HG02610 (cell line): ENCODE data around the gene ZPLD1.

Experiments used
- ATAC-seq: cut with Tn5 transposase; IDR thresholded peaks from one replicate; pipeline ENCODE4 v1.9.1; 2021; ENCODE audit warnings: mild to moderate bottlenecking, moderate library complexity; ENCODE audit not compliant: unreplicated experiment

ZPLD1 gene

DNA sequence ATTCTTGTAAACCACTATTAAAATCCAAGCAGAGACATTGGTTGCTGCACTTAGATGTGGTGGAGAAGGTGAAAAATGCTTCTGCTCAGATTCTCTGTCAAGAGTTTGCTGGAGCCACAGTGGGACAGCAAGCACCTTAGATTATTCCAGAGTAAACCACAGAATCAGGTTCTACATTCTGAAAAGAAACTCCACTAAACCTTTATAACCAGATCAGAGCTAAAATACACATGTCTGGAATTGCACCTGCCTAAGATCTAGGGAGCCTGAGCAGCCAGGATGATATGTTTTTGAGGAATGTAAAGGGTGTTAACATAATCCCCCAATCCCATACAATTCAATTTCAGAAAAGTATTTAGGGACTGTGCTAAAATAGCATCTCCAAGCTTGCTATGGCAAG, at the start of gene ZPLD1:
Gene ZPLD1 (plus strand): TSS at position 301 of the 400 bp plus-strand sequence. CDS start 3,473 bp downstream, outside the sequence.
- no peak for ATAC-seq

DNA sequence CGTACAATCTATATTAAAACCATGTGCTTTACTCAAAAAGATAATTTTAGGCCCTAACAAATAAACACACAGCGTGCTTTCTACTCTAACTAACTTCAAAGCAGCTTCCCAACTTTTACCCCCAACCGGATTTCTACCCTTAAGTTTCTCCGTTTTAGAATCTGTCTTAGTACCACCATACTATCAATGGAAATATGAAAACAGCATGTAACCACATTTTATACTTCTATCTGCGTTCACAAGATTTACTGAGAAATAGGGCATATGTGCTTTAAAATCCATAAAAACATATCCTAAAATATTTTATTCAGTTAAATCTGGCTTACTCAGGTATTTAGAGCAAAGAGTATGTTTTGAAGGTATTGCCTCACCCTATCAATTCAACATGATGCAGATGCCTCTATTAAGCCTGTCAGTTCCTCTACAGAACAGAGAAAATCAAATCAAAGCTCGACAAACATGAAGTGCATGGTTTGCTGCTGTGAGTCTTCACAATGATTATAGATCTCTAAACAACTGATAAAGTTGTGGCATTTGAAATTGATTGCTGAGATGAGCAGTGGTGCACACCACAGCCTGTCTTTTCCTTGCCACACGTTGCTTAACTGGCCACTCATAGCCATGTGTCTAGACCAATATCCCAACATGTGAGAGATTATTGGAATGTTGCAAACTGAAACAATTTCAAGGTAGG, 44.5 kb upstream of the ZPLD1 start:
- ATAC-seq, result no peak

DNA sequence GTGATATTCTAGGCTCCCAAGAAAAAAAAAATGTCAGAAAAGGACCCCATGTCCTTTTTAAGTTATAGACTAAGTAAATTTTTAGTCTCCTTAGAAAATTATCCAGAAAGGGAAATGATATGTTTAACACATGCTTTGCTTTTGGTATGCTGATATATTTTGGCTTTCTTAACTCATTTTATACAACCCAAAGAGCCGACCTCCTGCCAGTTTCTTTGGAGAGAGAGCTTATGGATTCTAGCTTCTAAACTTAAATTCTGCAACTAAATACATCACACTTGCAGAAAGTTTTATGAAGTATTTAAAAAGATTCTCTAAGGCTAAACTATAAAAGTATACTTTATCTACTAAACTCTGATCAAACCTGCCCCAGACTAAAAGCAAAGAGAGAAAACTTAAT, 43.9 kb upstream of the ZPLD1 start:
- ATAC-seq, result no peak

DNA sequence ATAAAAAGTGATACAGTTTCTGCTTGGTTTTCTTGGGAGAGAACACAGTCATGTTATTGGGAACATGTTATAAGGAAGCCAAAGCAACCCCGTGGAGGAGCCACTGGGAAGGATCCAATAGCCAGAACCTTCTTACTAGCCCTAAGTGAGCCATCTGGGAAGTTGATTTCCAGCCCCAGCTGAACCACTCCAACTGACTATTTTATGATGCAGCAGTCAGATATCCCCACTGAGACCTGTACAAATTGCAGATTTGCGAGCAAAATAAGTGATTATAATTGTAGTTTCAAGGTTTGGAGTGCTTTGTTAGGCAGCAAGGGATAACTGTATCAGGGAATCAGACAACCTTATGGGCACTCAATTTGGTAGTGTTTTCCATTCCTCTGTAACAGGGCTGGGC, 43.3 kb upstream of the ZPLD1 start:
- no peak for ATAC-seq

DNA sequence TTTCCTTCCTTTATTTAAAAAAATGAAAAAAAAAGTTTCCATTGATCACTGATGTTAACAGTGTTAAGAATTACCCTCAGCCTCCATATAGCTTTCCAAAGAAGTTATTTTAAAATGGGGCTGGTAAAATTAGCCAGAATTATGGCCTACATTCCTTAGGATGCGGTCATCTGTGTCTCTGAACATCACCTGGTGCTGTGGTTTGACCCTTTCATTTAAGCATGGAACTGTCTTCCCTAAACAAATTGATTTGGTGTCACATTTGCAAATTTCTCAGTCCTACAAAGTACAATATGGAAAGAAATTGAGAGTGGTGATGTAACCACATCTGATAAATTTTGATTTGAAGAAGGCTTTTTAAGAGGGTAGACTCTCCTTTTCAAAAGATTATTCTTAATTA, 40.3 kb upstream of the ZPLD1 start:
- ATAC-seq, result no peak

DNA sequence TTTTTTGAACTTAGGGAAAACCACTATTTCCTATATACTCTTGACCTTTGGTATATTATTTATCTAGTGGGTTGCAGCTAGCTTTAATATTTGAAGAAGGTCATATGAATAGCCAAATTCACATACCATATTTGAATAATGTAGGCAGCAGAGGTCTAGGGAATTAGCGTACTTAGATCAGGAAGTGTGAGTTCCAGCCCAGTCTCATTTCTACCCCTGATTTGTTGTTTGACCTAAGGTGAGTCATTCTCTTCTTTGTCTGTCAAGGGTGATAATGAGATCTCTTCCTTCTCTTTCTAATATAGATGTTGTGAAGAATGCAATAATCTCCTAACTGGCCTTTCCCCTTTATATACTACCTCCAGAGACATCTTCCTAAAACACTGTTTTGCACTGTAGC, 36.6 kb upstream of the ZPLD1 start:
- no peak for ATAC-seq

DNA sequence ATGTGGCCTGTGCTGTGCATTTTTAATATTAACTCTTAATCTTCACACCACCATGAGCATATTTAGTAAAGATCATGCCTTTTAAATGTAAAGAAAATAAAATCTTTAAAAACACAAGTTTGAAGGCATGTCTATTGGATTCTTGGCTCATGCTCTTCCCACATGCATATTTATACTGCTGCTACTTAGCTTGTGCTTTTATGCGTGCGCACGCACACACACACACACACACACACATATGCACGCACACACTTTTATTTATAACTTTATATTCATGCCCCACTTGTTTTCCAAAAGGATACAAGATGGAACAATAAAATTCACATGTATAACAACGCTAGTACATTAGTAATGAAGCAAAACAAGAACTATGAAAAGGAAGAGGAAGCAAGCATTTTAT, 36.1 kb upstream of the ZPLD1 start:
- ATAC-seq, result no peak

DNA sequence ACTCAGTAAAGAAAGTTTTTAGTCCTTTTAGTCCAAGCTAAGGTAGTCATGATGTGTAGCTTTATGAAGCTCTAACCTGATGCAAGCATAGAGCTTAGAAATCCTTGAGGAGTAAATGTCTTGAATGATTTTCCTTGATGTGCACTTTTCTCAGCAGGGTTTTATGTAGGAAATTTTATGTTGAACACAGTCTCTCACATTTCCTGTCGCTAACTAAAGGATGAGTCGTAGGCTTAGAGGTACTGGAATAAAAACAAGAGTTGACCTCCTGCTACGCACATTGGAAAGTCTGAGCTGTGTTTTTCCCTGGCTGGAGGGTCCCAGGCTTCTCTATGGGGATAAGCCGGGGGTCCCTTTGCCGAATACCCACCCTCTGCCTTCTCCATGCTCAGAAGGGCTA, 34.7 kb upstream of the ZPLD1 start:
- ATAC-seq, result no peak

DNA sequence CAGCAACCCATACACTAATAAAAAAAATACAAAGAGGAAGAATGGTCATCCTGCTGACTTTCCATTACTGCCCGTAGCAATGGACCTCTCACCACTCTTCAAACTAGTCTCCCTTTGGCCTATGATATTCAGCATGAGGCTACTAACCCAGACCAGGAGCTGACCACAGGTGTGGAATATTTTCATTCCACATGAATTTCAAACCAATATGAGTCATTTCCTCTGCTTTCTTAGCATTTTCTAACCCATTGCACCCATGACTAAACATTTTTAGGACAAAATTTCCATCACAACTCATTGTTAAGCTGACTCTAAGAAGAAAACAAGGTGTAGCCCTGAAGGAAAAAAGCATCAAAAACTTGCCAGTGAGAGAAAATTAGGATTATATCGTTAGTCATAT, 34.0 kb upstream of the ZPLD1 start:
- no peak for ATAC-seq

DNA sequence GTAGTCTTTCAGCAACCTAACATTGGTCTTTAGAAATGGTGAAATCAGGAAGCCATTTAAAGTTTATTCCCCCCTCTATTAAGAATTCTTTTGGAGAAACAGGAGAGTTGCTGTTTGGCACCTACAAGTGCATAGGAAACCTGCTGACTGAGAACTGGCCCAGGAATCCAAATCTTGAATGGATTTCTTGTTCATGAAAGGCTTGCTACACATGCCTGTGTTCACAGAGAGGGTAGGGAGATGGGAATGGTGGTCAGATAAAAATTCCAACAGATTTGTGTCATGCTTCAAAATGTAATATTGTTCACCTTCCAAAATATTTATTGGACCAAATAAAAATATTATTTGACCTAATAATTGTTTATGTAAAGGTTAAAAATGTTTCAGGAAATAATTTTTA, 24.2 kb upstream of the ZPLD1 start:
- ATAC-seq, result no peak

DNA sequence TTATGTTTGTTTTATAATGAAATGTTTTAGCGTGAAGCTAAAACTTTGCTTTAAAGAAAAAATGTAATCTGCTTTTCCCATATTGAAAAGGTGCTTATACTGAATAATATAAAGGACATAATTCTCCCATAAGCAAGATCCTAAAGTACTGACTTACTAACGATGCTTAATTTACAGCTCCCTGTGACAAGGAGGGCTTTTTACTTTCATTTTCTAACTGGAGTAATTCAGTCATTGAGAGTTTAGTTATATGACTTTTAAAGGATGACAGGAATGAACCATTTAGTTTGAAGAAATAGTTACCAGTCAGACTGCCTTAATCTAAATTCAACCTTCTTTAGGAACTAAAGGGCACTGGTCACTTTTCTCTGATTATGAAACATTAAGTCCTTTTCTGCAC, 19.3 kb upstream of the ZPLD1 start:
- ATAC-seq, result peak; percentile 72

DNA sequence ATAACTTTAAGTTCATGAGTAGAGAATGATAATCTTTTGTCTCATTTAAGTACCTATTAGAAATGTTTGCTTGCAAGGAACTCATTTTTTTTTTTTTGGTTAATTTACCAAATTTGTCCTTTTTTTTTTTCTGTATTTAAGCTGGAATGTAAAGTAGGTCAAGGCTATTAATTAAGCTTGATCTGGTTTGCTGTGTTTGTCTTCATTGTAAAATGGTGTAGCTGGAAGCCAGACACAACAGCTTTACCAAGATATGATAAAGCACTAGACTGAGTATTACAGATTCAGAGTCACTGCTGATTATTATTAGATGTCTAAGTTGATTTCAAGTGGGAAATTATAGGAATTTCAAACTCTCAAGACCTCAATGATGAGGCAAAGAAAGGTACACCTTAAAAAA, 15.0 kb upstream of the ZPLD1 start:
- no peak for ATAC-seq

DNA sequence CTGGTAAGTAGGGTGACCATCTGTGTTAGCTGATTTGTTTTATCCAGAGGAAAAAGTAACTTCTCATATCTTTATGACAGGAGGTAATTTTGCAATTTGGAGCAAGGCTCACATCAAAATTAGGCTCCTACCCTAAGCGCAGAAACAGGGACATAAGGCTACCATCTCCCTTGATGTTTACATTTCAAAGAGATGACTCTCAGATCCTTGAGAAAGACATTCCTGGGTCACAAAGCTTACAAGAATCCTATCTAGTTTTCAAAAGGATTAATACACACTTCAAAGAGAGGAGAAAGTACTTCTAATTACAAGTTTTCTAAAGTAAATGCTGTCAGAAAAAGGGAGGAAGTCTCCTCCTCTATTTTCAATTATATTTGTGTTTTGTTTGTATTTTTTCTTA, 7.0 kb downstream of the ZPLD1 start:
- no peak for ATAC-seq

DNA sequence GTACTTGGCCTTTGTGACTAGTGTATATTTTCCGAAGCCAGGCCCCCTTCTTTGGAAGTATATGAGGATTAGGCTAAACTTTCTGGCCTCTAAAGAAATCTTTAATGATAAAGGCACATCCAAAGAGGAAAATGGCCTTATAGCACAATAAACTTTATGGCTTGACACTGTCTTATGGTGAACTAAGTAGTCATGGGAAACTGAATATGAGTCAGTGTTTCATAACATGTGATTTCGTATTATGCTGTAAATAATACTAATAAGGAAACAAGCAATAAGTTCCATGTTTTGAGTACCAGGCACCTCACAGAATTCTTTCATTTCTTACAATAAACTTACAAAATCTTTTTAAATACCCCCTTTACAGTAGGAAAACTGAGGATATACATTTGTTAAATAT, 8.2 kb downstream of the ZPLD1 start:
- ATAC-seq, result no peak

DNA sequence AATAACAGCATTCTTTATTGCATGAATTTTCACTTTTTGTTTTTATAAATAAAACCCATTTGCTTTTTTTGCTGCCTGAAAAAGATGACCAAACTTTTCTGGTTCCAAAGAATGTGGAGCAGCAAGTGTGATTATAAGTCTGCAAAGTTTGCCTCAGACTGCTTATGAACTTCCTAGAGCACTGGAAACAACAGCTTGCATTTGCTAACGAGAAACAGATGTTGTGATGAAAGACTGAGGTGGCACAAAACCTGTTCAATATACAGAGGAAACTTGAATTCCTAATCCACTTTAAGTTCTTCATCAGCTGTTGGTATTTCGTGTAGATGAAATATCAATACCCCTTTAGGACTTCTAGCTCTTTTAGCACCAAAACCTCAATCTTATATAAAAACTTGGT, 9.3 kb downstream of the ZPLD1 start:
- no peak for ATAC-seq

DNA sequence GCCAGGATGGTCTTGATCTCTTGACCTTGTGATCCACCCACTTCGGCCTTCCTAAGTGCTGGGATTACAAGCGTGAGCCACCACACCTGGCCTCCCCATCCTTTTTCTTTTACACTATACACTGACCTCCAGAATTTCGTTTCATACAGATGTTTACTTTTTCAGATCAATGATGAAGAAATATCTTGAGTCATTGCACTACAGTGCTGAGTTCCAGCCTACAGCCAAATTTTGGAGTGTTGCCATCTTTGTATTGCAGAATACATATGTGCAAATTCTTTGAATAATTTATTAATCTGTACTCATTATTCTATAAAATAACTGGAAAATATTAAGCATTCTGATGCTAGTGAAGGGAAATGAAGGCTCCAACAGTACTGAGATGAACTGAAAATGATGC, 12.5 kb downstream of the ZPLD1 start:
- no peak for ATAC-seq

DNA sequence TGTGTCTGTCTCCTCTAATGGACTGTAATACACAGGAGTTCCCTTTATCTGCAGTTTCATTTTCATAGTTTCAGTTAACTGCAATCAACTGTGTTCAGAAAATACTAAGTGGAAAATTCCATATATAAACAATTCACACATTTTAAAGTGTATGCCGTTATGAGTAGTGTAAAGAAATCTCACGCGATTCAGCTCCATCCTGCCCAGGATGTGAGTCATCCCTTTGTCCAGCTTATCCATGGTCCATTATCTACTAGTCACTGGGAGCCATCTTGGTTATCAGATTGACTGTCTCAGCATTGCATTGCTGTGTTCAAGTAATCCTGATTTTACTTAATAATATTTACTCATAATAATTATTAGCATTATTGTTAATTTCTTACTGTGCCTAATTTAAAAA, 14.5 kb downstream of the ZPLD1 start:
- no peak for ATAC-seq

DNA sequence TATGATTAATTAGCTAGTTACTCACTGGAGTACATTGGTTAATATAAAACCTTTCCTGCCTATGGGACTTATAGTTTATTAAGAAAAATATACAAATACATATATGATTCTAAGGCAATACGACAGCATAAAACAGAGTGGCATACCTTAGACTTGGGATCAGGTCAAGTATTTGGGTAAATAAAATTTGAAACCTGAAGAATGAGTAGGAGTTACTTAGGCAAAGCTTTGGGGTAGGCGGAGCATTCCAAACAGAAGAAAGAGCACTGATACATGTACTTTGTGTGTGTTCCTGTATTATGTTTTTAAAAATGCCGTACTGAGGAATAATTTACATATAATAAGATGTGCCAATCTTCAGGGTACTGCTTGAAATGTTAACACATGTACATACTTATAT, 15.1 kb downstream of the ZPLD1 start:
- no peak for ATAC-seq

DNA sequence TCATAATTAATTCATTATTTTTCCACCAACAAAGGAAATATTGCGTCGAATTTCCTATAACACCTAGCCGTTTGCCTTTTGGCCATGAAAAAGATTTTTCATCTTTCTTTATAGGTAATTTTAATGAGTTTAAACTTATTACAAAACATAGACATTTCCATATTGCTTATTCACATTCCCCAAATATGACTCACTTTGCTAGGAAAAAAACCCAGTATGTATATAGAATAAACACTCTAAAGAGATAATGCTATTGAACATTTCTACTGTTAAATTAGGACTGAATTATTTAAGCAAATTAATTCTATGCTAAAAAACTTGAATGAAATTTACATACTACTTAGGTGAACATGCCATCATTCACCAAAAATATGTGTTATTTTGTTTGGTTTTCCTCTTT, 16.2 kb downstream of the ZPLD1 start:
- no peak for ATAC-seq

DNA sequence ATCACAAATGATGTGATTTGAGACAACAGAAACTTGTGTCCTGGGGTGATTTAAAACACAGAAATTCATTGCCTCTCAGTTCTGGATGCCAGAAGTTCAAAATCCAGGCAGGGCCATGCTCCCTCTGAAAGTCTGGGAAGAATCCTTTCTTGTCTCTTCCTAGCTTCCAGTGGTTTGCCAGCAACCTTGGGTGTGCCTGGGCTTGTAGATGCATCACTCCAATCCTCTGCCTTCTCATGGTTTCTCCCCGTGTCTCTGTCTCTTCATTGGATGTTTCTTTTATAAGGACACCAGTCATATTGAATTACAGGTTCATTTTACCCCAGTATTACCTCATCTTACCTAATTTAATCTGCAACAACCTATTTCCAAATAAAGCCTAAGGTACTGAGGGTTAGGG, 16.7 kb downstream of the ZPLD1 start:
- ATAC-seq, result no peak

DNA sequence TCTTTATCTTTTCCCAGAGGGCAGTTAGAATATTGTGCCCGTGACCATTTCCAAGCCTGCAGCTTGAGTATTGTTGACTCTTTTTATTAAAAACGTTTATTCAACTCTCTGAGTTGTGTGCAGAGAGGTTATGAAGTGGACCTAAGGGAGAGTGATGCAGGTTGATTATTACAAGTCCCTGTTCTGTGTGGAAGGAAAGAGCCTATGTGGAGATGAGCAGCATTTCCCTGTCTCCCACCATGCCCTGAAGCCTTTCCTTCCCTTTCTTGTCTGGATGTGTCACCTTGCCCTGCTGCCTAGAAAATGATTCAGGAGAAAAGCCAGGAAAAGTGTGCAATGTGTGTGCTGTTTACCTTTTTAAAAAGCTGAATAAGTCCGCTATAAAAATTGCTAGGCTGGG, 19.4 kb downstream of the ZPLD1 start:
- no peak for ATAC-seq

DNA sequence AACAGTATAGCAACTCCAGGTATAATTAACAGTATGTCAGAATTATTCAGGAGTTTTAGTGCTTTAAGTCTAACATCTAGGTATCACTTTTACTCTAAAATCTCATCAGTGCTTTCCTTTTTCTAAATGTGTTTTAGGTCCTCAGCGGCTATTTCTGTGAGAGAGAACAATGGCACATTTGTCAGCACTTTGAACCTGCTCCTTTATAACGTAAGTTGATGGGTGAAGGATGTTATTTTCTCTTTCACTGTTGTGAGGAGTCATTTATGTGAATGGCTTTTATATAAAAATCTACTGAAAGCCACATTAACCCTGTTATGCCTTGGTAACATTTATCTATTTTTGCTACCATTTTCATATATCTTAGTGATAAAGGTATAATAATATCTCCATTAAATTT, 22.8 kb downstream of the ZPLD1 start:
- ATAC-seq, result no peak

DNA sequence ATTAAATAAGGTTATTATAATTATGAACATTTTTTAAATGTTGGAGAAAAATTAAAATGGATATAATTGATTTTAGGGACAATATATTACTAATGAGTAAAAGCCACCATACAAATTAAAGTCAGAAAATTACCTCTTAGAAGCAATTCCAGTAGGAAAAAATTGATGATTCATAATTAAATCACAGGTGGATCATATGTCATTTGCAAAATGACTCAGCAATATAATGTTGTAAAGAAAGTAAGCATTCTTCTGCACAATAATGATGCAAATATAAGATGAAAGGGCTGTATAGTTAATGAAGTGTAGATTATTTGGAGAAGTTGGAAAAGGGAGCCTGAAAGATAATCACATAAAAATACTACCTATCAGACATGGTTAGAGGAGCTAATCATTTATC, 25.8 kb downstream of the ZPLD1 start:
- no peak for ATAC-seq
